Activated CD4-positive, alpha-beta T cell treated with anti-CD3 and anti-CD28 coated beads for 36 hours (primary cell): ENCODE measurements around the gene FARSA. TPM values are rescaled to one million over a fixed set of nuclear protein-coding genes. Genes with fewer than 3 reads are reported as not detected.
"Not testable (repeated sequence)": the region's sequence is repeated elsewhere in the genome, so short reads cannot be mapped to it uniquely, and the experiment has no call there.

ENCODE experiments used
- ATAC-seq: fragments of 200-7000 bp; cut with Tn5 transposase; one replicate; pipeline ENCODE4 v1.10.0; 2021; ENCODE audit warnings: mild to moderate bottlenecking, moderate library complexity
- CTCF ChIA-PET: fragments of 350-600 bp; sonication (Branson Sonifier 250); formaldehyde crosslinking; loops from one replicate; lab custom pipeline; 2021; ENCODE audit warnings: antibody characterized with exemption; lab: Charles Lee
- POLR2A ChIA-PET: fragments of 350-600 bp; sonication (Branson Sonifier 250); formaldehyde crosslinking; loops from one replicate; lab custom pipeline; 2021; ENCODE audit warnings: antibody characterized with exemption, inconsistent platforms; lab: Charles Lee
- DNase-seq: peaks from one replicate; pipeline ENCODE4 v3.0.0-alpha.2; 2020
- H3K27ac Mint-ChIP-seq: one replicate; pipeline ENCODE4 v1.8.0; 2021; ENCODE audit warnings: mixed read lengths
- H3K27me3 Mint-ChIP-seq: one replicate; pipeline ENCODE4 v1.8.0; 2021; ENCODE audit warnings: mixed read lengths
- H3K36me3 Mint-ChIP-seq: one replicate; pipeline ENCODE4 v1.8.0; 2021; ENCODE audit warnings: low read depth, mixed read lengths
- H3K4me1 Mint-ChIP-seq: one replicate; pipeline ENCODE4 v1.8.0; 2021; ENCODE audit warnings: mixed read lengths
- H3K4me3 Mint-ChIP-seq: one replicate; pipeline ENCODE4 v1.8.0; 2021; ENCODE audit warnings: mild to moderate bottlenecking, moderate library complexity, mixed read lengths
- H3K9me3 Mint-ChIP-seq: one replicate; pipeline ENCODE4 v1.8.0; 2021; ENCODE audit warnings: low read depth, mixed read lengths
- intact Hi-C, 2 experiments: fragments of 100-400 bp; cut with DNase I in 1 of 2; cut with micrococcal nuclease in 1 of 2; formaldehyde crosslinking; loops; one replicate each; pipeline versions ENCODE4 v1.14.2 to v1.15.1; 2022 to 2024; cut with DNase I, micrococcal nuclease
- total RNA-seq, 2 experiments: library from RNA; stranded (reverse); gene quantifications; one replicate each; pipeline ENCODE4 v1.2.3, GENCODE V29; 2021

The FARSA gene
- total RNA-seq, 2 experiments from 2014 or later = 120 to 142 TPM

DNA sequence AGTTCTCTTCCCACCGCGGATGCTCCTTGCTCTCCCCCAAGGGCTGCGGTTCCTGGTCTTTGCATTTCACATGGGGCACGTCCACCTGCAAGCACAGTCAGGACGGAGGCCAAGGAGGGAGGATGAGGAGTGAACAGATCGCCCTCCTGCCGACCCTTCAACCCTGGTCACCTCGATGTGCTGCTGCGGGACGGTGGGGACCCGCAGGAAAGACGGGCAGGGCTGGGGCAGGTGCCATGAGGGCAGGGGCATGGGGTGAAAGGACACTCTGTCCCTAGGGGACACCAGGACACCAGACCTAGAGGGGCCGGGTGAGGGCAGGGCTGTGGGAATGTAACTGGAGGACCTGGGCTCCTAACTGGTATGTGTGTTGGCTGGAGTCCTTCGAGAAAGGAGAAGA, 15.3 kb downstream of the FARSA start:
- ATAC-seq (no peak), DNase-seq (no peak)
- H3K4me3 Mint-ChIP-seq = peak overlapping the region; percentile 64
- intact Hi-C loops = loop anchor here in 1 of 2 experiments (2.0 kb wide), 1 partner anchor 39 kb away; the partner anchor contains the start of gene GADD45GIP1
- H3K9me3 Mint-ChIP-seq = no peaks in the 10 kb centered on the region
- H3K27ac Mint-ChIP-seq = peak overlapping the region; percentile 82
- ChIA-PET POLR2A (no interaction called here), CTCF (interaction anchor here (0.7 to 1.5 kb wide), 2 partner anchors 84 to 150 kb away, joined by 3 to 4 read pairs; partner anchors contain the start of gene RTBDN)
- H3K27me3 Mint-ChIP-seq = no peaks in the 10 kb centered on the region
- peaks cover 31% of the 10 kb centered on the region for H3K4me1 Mint-ChIP-seq
- peaks cover 20% of the 10 kb centered on the region for H3K36me3 Mint-ChIP-seq

DNA sequence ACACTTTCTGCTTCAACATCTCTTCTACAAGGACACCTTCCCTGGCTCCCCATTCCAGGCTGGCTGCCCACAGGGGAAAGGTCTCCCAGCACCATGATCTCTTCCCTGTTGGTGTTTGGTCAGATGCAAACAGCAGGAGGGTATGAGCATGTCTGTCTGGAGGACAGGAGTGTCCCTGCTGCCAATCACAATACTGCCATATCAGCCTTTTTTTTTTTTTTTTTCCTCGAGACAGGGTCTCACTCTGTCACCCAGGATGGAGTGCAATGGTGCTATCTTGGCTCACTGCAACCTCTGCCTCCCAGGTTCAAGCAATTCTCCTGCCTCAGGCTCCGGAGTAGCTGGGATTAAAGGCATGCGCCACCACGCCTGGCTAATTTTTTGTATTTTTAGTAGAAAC, 17.7 kb downstream of the FARSA start:
- H3K36me3 Mint-ChIP-seq, H3K9me3 Mint-ChIP-seq, H3K27me3 Mint-ChIP-seq, DNase-seq, H3K27ac Mint-ChIP-seq, ATAC-seq, intact Hi-C loops, H3K4me3 Mint-ChIP-seq: not testable (repeated sequence)
- ChIA-PET CTCF (interaction anchor here (0.6 kb wide), 1 partner anchor 439 kb away, joined by 3 read pairs; no protein-coding TSS in a partner anchor), POLR2A (interaction anchor here (0.6 kb wide), 1 partner anchor 362 kb away, joined by 3 read pairs; no protein-coding TSS in a partner anchor)
- peaks cover 33% of the 10 kb centered on the region for H3K4me1 Mint-ChIP-seq

DNA sequence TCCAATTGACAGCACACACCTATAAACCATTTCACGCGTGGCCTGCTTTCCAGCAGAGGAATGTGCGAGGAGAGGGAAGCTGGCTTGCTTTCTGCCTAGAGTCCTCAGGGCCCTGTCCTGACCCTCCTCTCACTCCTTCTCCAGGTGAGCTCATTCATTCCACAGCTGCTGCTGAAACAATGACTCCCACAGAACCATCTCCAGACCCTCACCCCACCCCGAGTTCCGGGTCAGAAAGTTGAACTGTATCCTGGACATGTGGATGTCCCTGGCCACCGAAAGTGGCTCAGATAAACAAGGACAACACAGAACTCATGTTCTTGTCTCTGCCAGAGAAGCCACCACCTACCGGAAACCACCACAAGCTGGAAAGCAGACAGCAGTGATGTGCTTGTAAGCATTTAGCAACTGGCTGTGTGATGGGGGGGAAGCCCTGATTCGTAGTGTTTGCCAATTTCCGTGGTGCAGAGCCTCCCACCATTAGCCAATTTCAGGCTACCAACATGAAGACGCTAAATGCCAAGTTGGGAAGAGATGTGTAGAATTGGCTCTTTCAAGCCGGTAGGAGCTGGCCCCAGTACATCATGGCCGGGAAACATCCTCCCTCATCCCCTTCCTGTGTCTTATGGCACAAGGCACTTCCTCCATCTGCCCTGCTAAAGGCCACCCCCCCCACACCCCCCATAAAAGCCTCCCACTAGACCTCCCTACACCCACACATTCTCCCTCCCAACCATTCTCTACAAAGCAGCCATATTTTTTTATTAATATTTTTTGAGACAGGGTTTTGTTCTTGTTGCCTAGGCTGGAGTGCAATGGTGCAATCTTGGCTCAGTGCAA, 19.4 kb downstream of the FARSA start:
- Mint-ChIP-seq H3K9me3 (no peaks in the 10 kb centered on the region), H3K4me3 (peak overlapping the region; percentile 36), H3K4me1 (peaks cover 26% of the 10 kb centered on the region), H3K36me3 (peaks cover 3% of the 10 kb centered on the region), H3K27ac (peak overlapping the region; percentile 94), H3K27me3 (no peaks in the 10 kb centered on the region)
- ChIA-PET POLR2A (interaction anchor here (1.6 kb wide), 1 partner anchor 23 kb away, joined by 7 read pairs; the partner anchor contains the start of gene GCDH), CTCF (interaction anchor here (0.6 to 1.7 kb wide), 6 partner anchors 19 to 148 kb away, joined by 3 to 8 read pairs (median 4); partner anchors contain the start of gene FARSA)
- ATAC-seq (peak; percentile 81), DNase-seq (peak; percentile 70)
- intact Hi-C loops = no loop called here

DNA sequence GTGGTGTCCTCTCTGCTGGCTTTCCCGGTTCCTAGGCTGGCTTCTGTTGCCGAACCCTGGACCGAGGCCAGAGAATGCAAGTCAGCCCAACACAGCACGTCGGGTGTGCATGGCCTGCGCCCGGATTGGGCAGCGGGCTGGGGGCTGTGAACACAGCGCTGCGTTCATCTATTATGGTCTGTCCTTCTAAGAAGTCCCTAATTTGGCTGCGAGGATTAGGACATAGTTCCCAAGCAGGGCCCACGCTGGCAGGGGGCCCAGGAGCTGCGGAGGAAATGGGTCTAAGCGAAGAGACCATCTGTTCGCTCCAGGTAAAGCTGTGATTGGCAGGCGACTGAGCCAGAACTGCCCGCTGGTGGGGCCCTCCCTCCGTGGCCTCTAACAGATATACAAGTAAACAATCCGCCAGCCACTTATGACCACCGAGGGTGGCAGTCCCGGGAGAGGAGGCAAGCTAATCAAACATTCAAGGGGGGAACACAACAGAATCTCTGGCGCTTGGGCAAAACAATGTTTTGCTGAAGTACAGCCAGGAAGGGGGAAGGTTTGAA, 20.4 kb downstream of the FARSA start:
- H3K27ac Mint-ChIP-seq = no peak overlapping the region
- POLR2A ChIA-PET = interaction anchor here (0.7 to 1.6 kb wide), 2 partner anchors 22 to 163 kb away, joined by 6 to 7 read pairs; partner anchors contain the start of gene GCDH
- no peak for ATAC-seq
- CTCF ChIA-PET = interaction anchor here (0.7 to 1.7 kb wide), 8 partner anchors 17 to 64 kb away, joined by 3 to 8 read pairs (median 4); partner anchors contain the start of gene FARSA
- no peaks in the 10 kb centered on the region for H3K27me3 Mint-ChIP-seq
- H3K4me3 Mint-ChIP-seq = no peak overlapping the region
- intact Hi-C loops = no loop called here
- H3K9me3 Mint-ChIP-seq = no peaks in the 10 kb centered on the region
- no peaks in the 10 kb centered on the region for H3K36me3 Mint-ChIP-seq
- no peak for DNase-seq
- peaks cover 20% of the 10 kb centered on the region for H3K4me1 Mint-ChIP-seq

DNA sequence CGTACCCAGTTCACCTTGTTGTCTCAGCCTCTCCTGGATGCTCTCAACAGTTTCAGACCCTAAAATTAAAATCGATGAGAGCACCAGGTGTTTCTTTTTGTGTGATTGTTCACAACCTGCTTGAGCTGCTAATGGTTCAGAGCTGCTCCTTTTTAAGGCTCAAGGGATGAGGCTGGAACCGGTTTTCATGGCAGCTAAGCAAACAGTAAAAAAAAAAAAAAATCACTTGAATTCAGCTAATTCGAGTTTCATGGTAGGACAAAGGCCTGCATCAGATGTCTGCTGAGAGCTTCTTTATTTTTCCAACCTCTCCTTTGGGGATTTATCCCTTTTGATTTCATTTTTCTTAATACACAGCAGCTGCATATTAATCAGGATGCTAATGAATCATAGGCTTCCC, 20.9 kb downstream of the FARSA start:
- Mint-ChIP-seq H3K27ac (no peak overlapping the region), H3K4me1 (peaks cover 20% of the 10 kb centered on the region), H3K36me3 (no peaks in the 10 kb centered on the region), H3K9me3 (no peaks in the 10 kb centered on the region), H3K27me3 (no peaks in the 10 kb centered on the region), H3K4me3 (no peak overlapping the region)
- intact Hi-C loops = no loop called here
- ATAC-seq (no peak), DNase-seq (no peak)
- CTCF ChIA-PET = interaction anchor here (0.8 to 1.5 kb wide), 6 partner anchors 12 to 63 kb away, joined by 3 to 6 read pairs (median 4); no protein-coding TSS in a partner anchor
- POLR2A ChIA-PET = interaction anchor here (0.7 kb wide), 1 partner anchor 163 kb away, joined by 6 read pairs; no protein-coding TSS in a partner anchor

DNA sequence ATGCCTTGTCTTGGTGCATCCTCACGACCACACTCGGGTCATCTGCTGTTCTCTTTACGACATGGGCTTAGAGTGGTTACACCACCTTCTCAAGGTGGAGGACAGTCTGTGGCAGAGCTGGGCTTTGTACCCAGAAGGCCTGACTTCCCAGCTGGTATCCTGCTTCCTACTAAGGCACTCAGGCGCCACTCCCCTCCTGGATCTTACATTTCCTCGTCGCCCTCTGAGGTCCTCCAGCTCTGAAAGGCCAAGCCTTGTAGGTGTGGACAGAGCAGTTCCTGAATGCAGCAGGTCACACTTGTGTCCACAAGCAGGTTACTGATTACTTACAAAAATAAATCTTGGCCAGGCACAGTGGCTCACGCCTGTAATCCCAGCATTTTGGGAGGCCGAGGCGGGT, 26.3 kb downstream of the FARSA start:
- no peak for DNase-seq
- H3K9me3 Mint-ChIP-seq = no peaks in the 10 kb centered on the region
- ChIA-PET CTCF (interaction anchor here (0.8 to 1.6 kb wide), 6 partner anchors 14 to 154 kb away, joined by 3 to 5 read pairs (median 4); no protein-coding TSS in a partner anchor), POLR2A (no interaction called here)
- intact Hi-C loops = no loop called here
- ATAC-seq = no peak
- H3K4me1 Mint-ChIP-seq = no peaks in the 10 kb centered on the region
- H3K27ac Mint-ChIP-seq = no peak overlapping the region
- H3K4me3 Mint-ChIP-seq = no peak overlapping the region
- H3K27me3 Mint-ChIP-seq = no peaks in the 10 kb centered on the region
- H3K36me3 Mint-ChIP-seq = no peaks in the 10 kb centered on the region

DNA sequence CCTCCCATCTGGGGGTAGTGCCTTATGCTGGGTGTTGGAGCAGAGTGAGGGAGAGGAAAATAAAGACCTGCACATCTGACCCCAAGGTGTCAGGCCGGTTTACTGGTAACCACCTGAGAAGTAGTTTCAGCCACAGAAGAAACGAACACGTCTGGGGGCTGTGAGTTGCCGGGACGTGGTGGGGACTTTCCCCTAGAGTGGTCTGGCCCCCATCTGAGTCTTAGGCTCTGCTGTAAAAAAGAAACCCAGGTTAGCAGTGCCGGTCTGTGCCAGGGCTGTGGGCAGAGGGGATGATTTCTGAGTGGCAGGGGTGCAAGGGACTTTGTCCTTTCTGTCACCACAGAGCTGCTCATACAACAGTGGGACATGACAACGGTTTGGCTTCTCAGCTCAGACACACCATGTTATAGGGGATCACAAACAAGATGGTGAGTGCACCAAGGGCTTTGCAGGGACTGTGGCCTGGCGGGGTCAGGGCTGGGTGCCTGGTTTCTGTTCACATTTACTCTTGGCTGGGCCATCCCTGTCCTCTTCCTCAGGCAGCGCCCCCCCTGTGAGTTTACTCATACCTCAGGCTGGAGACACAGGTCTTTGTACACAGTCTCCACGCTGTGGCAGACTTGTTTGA, 33.5 kb downstream of the FARSA start:
- Mint-ChIP-seq H3K4me3 (no peak overlapping the region), H3K36me3 (peaks cover 16% of the 10 kb centered on the region), H3K27me3 (no peaks in the 10 kb centered on the region), H3K4me1 (peaks cover 3% of the 10 kb centered on the region), H3K9me3 (no peaks in the 10 kb centered on the region), H3K27ac (no peak overlapping the region)
- ATAC-seq (peak; percentile 63), DNase-seq (peak; percentile 21)
- ChIA-PET CTCF (interaction anchor here (0.5 to 1.6 kb wide), 4 partner anchors 12 to 299 kb away, joined by 3 read pairs; no protein-coding TSS in a partner anchor), POLR2A (interaction anchor here (0.6 kb wide), 1 partner anchor 894 kb away, joined by 4 read pairs; no protein-coding TSS in a partner anchor)
- intact Hi-C loops = no loop called here

DNA sequence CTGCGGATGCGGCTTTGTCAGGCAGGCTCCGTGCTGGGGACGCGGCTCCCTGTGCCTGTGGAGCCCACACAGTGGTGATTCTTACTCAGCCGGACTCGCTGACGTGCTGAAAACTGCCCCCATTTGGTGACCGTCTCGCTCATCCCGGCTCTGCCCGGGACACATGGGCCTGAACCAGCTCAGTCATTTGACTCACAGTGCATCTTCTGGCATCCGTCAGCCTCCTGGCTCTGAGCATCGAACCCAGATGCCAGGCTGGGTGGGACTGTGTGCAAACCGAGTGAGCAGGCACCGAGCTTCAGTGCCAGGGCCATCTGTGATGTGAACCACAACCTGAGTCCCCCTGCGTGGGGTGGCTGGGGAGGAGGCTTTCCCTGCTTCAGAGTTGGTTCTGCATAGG, 37.1 kb downstream of the FARSA start:
- no peak for ATAC-seq
- POLR2A ChIA-PET = no interaction called here
- CTCF ChIA-PET = interaction anchor here (0.6 kb wide), 1 partner anchor 144 kb away, joined by 3 read pairs; no protein-coding TSS in a partner anchor

DNA sequence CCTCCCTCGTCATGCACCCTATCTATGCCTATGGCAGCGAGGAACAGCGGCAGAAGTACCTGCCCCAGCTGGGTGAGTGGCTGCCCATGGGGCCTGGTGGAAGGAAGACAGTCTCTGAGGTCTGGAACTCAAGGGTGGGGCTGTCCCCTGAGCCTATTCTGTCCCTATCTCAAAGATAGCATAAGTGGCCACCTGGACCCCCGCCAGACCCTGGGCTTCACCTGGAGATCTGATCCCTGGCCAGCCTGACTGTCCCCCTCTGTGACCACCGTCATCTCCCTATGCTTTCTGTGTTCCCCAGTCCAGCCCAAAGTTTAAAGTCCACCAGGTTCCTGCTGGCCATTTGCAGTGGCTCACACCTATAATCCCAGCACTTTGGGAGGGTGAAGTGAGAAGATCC, 39.9 kb downstream of the FARSA start:
- peaks cover 16% of the 10 kb centered on the region for H3K4me1 Mint-ChIP-seq
- POLR2A ChIA-PET = no interaction called here
- CTCF ChIA-PET = interaction anchor here (0.7 kb wide), 1 partner anchor 28 kb away, joined by 3 read pairs; no protein-coding TSS in a partner anchor
- ATAC-seq = no peak
- no peaks in the 10 kb centered on the region for H3K27me3 Mint-ChIP-seq
- H3K36me3 Mint-ChIP-seq = peaks cover 19% of the 10 kb centered on the region
- DNase-seq = no peak
- H3K4me3 Mint-ChIP-seq = peak overlapping the region; percentile 100
- no peak overlapping the region for H3K27ac Mint-ChIP-seq
- intact Hi-C loops = no loop called here
- no peaks in the 10 kb centered on the region for H3K9me3 Mint-ChIP-seq

More for the DNA sequence above, 37.1 kb downstream of the FARSA start:
- intact Hi-C loops = no loop called here
- H3K4me3 Mint-ChIP-seq = no peak overlapping the region
- no peaks in the 10 kb centered on the region for H3K9me3 Mint-ChIP-seq
- DNase-seq = no peak
- peaks cover 25% of the 10 kb centered on the region for H3K36me3 Mint-ChIP-seq
- H3K4me1 Mint-ChIP-seq = peaks cover 10% of the 10 kb centered on the region
- no peaks in the 10 kb centered on the region for H3K27me3 Mint-ChIP-seq
- H3K27ac Mint-ChIP-seq = no peak overlapping the region

DNA sequence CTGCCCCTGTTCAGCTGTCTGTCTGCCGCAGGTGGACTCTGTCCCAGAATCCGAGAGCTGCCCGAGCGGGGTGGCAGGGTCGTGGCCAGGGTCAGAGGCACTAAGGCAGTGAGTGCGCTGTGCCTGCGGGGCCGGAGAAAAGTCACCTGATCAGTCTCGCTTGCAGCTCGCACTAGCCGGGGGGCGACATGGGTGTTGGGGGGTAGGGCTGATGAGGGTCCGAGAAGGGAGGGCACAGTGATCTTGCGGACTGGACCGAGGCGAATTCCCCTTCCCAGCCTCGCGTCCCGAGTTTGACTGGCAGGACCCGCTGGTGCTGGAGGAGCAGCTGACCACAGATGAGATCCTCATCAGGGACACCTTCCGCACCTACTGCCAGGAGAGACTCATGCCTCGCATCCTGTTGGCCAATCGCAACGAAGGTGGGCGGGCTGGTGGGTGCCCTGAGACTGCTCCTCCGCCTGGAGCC, 41.9 kb downstream of the FARSA start:
- DNase-seq = peak; percentile 38
- Mint-ChIP-seq H3K36me3 (peaks cover 13% of the 10 kb centered on the region), H3K4me1 (peaks cover 16% of the 10 kb centered on the region), H3K4me3 (peak overlapping the region; percentile 100), H3K9me3 (no peaks in the 10 kb centered on the region), H3K27ac (peak overlapping the region; percentile 51), H3K27me3 (no peaks in the 10 kb centered on the region)
- POLR2A ChIA-PET = interaction anchor here (0.9 to 1.8 kb wide), 8 partner anchors 9 to 100 kb away, joined by 3 to 7 read pairs (median 5); partner anchors contain the start of genes FARSA and JUNB
- ATAC-seq = no peak
- intact Hi-C loops = loop anchor here (1.0 to 2.0 kb wide), 9 partner anchors 10 to 154 kb away; partner anchors contain the start of genes SYCE2 (in 2 of the 2), CALR (in 1 of the 2), DNASE2 (in 1 of the 2) and FARSA (in 1 of the 2)
- CTCF ChIA-PET = interaction anchor here (0.8 to 2.2 kb wide), 7 partner anchors 11 to 74 kb away, joined by 4 to 11 read pairs (median 5); partner anchors contain the start of gene DNASE2
